GM12865 (cell line): ENCODE results near the gene TFPI2.

Experiments
- DNase-seq: peaks from one replicate; pipeline ENCODE4 v3.0.0; 2010; ENCODE audit warnings: low read depth
- H3K4me3 ChIP-seq: 2 replicates; pipeline ENCODE4 v1.5.1; 2011; ENCODE audit warnings: mild to moderate bottlenecking, low read depth, low read length, control low read depth
- TF ChIP-seq, protein P1 (sequence below): IDR thresholded peaks from 2 replicates; pipeline ENCODE4 v1.5.1; 2011; ENCODE audit warnings: low read length, control low read depth, low read depth, inconsistent platforms; ENCODE audit not compliant: insufficient read depth; ENCODE audit errors: missing control alignments

Gene TFPI2, protein sequence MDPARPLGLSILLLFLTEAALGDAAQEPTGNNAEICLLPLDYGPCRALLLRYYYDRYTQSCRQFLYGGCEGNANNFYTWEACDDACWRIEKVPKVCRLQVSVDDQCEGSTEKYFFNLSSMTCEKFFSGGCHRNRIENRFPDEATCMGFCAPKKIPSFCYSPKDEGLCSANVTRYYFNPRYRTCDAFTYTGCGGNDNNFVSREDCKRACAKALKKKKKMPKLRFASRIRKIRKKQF

DNA sequence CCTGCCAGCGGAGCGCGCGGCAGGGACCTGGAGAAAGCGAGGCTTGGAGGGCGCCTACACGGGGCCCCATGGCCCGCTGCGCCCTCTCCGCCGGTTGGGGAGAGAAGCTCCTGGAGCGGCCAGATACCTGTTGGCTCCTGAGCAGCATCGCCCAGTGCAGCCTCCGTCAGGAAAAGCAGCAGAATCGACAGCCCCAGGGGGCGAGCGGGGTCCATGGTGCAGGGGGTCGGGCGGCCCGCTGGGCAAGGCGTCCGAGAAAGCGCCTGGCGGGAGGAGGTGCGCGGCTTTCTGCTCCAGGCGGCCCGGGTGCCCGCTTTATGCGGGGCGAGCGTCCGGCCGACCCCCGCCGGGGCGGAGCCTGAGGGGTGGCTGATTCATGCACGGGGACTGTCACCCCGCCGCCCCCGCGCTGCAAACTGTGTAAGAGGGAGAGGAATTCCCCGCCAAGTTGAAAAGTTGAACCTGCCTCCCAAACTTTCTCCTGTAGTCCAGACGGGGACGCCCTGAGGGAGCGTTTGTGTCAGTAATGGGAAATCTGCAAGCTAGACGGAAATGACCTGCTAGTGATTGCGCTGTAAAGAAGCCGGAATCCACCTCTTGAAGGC, at the start of gene TFPI2:
Gene TFPI2, minus strand, starts transcription at position 290 of the 605 bp plus-strand sequence. Its CDS starts 75 bp downstream, at position 215.
- peak within 1 kb of the TSS; percentile 51 for H3K4me3 ChIP-seq
- TF ChIP-seq, protein P1, sequence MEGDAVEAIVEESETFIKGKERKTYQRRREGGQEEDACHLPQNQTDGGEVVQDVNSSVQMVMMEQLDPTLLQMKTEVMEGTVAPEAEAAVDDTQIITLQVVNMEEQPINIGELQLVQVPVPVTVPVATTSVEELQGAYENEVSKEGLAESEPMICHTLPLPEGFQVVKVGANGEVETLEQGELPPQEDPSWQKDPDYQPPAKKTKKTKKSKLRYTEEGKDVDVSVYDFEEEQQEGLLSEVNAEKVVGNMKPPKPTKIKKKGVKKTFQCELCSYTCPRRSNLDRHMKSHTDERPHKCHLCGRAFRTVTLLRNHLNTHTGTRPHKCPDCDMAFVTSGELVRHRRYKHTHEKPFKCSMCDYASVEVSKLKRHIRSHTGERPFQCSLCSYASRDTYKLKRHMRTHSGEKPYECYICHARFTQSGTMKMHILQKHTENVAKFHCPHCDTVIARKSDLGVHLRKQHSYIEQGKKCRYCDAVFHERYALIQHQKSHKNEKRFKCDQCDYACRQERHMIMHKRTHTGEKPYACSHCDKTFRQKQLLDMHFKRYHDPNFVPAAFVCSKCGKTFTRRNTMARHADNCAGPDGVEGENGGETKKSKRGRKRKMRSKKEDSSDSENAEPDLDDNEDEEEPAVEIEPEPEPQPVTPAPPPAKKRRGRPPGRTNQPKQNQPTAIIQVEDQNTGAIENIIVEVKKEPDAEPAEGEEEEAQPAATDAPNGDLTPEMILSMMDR, result no peak
- DNase-seq, result peak; percentile 29

DNA sequence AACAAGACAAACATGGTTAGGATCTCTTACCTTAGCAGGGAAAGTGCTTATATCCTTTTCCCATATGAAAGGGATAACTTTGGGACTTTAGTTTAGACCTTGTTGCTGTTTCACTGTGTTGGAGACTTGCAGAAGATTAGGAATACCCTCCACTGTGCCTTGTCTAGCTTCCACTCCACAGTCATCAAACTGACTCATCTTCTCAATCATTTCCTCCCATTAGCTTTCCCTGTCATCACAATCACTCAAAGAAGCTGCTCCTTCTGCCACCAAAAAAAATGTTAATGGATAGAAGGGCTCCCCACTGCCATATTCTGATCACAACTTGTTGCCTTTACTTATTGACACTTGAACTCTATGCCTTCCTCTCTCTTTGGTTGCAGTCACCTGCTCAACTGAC, 47.7 kb upstream of the TFPI2 start:
- no peak for DNase-seq
- H3K4me3 ChIP-seq, result no peak overlapping the region
- TF ChIP-seq, protein P1, result no peak

DNA sequence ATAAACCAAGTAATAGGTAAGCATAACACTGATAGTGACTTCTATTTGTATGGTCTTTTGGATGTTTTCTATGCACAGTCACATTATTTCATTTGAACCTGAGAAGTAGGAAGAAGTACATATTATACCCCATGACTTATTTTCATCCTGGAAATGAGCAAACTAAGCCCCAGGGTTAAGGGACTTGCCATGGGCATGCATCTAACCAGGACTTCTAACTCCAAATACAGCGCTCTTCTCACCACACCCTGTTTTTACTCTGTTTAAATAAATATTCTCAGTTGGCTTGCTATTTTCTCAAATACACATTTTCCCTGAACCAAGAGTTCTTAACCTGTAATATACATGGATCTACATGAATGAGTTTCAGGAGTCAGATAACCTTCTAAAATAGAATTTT, 47.3 kb upstream of the TFPI2 start:
- no peak for DNase-seq
- H3K4me3 ChIP-seq, result no peak overlapping the region
- TF ChIP-seq, protein P1, result no peak

DNA sequence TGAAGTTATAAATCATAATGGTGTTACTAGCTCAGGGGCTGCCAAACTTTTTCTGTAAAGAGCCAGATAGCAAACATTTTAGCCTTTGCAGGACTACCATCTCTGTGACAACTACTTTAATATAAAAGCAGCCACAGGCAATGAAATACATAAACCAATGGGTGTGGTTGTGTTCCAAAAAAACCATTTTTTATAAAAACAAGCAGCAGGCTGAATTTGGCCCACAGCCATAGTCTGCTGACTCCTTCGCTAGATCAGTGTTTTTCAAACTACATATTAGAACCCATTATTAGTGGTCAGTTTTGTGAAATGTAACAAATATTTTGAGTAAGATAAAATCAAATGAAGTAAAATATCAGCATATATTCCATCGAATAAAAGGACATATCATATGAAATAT, 44.5 kb upstream of the TFPI2 start:
- H3K4me3 ChIP-seq, result no peak overlapping the region
- no peak for DNase-seq
- TF ChIP-seq, protein P1, result no peak

DNA sequence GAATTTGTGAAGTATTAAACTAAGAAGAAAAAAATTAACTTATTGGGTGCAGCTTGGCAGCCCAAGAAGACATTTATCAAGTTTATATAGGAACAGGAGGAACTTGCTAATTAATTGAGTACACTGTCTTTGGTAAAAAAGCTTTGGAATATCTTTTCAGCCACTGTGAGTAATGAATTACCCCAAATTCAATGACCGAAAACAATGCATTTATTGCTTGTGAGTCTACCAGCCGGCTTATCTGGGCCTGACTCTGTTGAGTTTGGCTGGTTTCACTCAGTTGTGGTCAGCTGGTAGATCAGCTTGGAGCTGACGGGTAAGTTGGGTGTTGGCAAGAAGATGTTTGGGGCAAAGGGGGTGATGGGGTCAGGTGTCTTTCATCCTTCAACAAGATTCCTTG, 42.6 kb upstream of the TFPI2 start:
- TF ChIP-seq, protein P1, result no peak
- H3K4me3 ChIP-seq, result no peak overlapping the region
- no peak for DNase-seq

DNA sequence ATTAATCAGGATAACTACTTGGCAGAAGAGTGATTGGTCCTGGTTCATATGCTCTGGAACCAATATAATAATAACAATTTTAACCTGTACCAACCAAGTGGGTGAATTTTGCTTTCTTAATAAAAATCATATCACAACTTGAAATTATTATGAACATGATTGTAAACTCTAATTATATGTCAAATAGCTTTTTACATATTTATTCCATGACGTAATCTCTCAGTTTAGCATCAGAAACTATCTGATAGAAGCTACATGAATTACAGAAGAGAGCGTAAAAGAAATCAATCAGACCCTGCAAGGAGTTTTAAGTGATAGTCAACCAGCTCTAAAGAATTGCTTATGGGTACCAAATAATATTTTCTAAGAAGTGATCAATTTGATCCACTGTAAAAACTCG, 41.1 kb upstream of the TFPI2 start:
- TF ChIP-seq, protein P1, result no peak
- DNase-seq, result no peak
- H3K4me3 ChIP-seq, result no peak overlapping the region

DNA sequence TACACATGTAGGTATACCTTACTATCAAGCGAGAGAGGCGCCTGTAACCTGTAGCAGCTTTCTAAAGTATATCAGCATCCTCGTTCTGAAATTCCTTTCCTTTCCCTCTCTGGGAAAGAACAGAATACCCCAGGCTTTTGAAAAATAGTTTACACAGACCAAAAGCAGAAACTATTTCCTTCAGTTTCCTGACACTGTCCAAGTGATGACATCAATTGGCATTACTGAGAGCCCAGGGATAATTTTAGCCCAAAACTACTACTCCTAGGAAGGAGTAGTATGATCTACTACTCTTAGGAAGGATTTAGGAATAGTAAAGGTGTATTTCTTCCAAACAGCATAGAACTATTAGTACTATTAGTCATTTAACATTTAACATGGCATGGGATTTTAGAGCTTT, 37.0 kb upstream of the TFPI2 start:
- TF ChIP-seq, protein P1, result no peak
- DNase-seq, result no peak
- H3K4me3 ChIP-seq, result no peak overlapping the region
